GM12892 (cell line): Measurements from ENCODE around the gene UST.
"Not testable (repeated sequence)": the region's sequence is repeated elsewhere in the genome, so short reads cannot be mapped to it uniquely, and the experiment has no call there.

Source experiments
- DNase-seq: peaks from one replicate; pipeline ENCODE4 v3.0.0; 2011; ENCODE audit not compliant: insufficient read length
- FAIRE-seq: peaks from 2 replicates; lab custom pipeline; 2011; peaks lifted over from hg19 to GRCh38; lab: Jason Lieb, UNC
- POLR2A ChIP-seq: IDR thresholded peaks from 2 replicates; pipeline ENCODE4 v1.6.1; 2011; ENCODE audit warnings: low read depth, low read length, control low read depth
- POLR2AphosphoS5 ChIP-seq: IDR thresholded peaks from 2 replicates; pipeline ENCODE4 v1.6.1; 2011; ENCODE audit warnings: low read depth, low read length, control low read depth
- TAF1 ChIP-seq: IDR thresholded peaks from 2 replicates; pipeline ENCODE4 v1.6.1; 2011; ENCODE audit warnings: low read depth, mild to moderate bottlenecking, control low read depth, low read length, borderline replicate concordance

Gene UST

DNA sequence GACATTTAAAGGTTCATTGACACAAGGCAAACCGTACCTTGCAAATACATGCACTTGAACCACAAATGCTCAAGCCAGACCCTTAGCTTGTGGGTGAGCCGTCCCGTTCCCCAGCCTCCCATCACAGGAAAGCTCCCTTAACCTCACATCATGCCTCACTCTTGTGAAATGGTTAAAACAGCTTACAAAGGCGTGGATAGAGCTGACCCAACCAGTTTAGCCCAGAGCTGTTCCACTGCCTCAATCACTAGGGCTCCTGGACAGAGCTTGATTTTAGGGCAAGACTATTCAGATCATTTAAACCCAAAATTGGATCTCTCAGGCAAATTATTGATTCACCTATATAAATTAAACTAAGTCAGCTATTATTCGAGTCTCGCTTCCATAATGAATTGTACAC lies 341.1 kb downstream of the UST start:
- no peak for DNase-seq
- TF ChIP-seq TAF1 (no peak), POLR2A (no peak), POLR2AphosphoS5 (no peak)

DNA sequence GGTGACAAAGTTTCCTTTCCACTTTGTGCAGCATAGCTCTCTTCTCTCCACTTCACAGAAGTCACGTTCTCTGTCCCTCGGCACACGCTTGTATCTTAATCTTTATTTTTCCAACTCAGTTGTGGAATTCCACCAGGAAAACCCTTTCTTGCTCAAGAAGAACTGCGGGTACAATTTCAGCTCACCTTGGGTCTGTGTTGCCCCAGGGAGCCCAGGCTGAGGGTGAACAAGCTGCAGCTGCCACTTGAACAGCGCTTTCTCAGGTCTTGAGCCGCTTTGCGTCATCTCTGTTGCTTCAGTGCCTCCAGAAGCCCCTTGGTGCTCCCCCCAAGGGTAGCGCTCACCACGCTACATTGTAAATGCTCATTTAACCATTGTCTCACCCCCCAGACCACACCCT lies 341.5 kb downstream of the UST start:
- no peak for TF ChIP-seq POLR2A
- TF ChIP-seq TAF1 = no peak
- TF ChIP-seq POLR2AphosphoS5 = no peak
- DNase-seq (no peak), FAIRE-seq (no peak)

More for the DNA sequence above, 341.1 kb downstream of the UST start:
- no peak for FAIRE-seq

GRCh38 chr6:149089510-149089909 lies 342.7 kb downstream of the UST start:
- FAIRE-seq (no peak), DNase-seq (no peak)
- no peak for TF ChIP-seq POLR2AphosphoS5

DNA sequence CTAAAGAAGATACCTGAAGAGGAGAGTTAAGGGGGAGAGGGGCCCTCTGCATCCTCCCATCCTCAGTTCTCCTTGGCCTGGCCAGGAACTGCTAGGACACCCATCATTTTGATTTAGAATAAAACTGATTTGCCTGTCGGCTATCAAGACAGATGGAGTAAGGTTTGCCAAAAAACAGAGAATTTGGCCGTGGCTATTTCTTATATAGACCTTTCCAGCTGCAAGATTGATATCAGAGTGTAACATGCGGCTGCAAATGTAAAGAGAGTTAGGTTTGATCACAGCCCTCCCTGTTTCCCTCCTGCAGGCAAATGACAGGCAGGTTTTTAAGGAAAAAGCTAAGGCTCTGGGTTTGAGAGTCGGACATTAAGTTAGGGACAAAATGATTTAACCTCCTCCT lies 344.1 kb downstream of the UST start:
- FAIRE-seq = no peak
- TF ChIP-seq TAF1 = no peak
- no peak for TF ChIP-seq POLR2AphosphoS5
- TF ChIP-seq POLR2A = no peak
- DNase-seq = no peak

DNA sequence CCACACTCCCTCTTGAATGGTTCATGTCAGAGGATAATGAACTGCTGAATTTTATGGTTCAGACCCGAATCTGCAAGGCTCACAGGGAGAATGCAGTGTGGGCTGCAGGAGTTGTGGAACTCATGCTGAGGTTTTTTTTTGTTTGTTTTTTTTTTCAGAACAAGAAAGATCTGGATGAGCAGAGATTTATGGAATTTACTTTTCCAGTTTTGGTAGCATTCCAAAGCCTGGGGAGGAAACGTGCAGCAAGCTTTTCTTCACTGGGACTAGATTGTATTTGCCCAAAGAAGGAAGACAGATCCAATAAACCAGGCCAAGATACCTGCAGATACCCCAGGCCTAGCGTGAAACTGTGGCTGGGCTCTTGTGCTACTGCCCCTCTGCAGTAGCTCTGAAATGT lies 346.8 kb downstream of the UST start:
- TF ChIP-seq POLR2AphosphoS5 = no peak
- no peak for TF ChIP-seq POLR2A
- TF ChIP-seq TAF1 = no peak
- no peak for FAIRE-seq
- DNase-seq = no peak

GRCh38 chr6:149094156-149094555 lies 347.3 kb downstream of the UST start:
- no peak for FAIRE-seq
- DNase-seq = no peak

GRCh38 chr6:149094934-149095351 lies 348.1 kb downstream of the UST start:
- peak; percentile 33 for FAIRE-seq
- no peak for TF ChIP-seq POLR2A
- no peak for TF ChIP-seq TAF1
- no peak for TF ChIP-seq POLR2AphosphoS5

More at GRCh38 chr6:149094156-149094555, 347.3 kb downstream of the UST start:
- TF ChIP-seq POLR2AphosphoS5 = no peak
- no peak for TF ChIP-seq TAF1
- no peak for TF ChIP-seq POLR2A

DNA sequence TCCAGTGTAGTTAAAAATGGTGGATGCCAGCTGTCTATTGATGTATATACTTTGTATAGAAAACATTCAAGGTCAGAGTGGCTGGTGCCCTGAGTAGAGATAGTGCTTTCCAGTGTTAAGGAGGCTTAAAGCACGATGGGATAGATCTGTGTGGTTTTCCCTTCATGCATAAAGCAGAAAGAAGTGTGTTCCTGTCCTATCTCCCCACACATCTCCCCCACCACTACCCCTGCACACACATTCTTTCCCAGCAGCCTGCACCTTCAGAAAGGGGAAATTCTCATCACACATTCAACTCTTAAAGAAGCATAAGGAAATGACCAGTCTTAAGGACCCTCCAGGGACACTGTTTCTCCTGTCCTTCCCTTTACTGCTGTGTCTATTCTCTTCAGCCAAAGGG lies 349.0 kb downstream of the UST start:
- no peak for DNase-seq
- no peak for TF ChIP-seq POLR2AphosphoS5
- no peak for TF ChIP-seq POLR2A
- TF ChIP-seq TAF1 = no peak
- FAIRE-seq = no peak

More at GRCh38 chr6:149094934-149095351, 348.1 kb downstream of the UST start:
- no peak for DNase-seq

DNA sequence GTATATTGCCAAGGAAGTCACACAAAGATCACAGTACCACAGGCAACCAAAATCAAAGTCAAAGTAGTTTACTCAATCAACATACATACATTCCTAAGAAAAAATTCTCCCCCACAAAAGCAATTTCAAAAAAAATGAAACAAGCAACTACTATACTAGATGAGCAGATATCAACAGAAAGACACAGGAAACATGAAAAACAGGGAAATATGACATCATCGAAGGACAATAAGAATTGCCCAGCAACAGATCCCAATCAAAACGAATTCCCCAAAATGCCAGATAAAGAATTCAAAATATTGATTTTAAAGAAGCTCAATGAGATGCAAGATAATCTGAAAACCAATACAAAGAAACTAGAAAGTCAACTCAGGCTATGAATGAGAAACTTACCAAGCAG lies 351.0 kb downstream of the UST start:
- FAIRE-seq (no peak), DNase-seq (no peak)
- no peak for TF ChIP-seq TAF1
- no peak for TF ChIP-seq POLR2AphosphoS5
- TF ChIP-seq POLR2A = no peak

DNA sequence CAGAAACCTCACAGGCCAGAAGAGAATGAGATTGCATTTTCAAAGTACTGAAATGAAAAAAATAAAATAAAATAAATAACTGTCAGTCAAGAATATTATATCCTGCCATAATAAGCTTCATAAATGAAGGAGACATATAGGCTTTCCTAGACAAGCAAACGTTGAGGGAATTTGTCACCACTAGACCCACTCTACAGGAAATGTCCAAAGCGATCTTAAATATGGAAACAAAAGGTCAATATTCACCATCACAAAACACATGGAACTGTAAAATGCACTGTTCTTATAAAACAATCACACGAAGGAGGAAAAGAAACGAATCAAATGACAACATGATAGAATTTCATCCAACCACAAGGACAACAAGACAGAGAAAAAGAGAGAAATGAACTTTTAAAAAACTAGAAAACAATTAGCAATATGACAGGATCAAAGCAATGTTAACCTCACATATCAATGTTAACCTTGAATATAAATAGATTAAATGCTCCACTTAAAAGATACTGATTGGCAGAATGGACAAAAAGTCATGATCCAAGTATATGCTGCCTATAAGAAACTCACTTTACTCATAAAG lies 352.0 kb downstream of the UST start:
- DNase-seq = no peak
- no peak for FAIRE-seq
- TF ChIP-seq POLR2A (no peak), POLR2AphosphoS5 (no peak), TAF1 (no peak)

GRCh38 chr6:149102324-149102723 lies 355.5 kb downstream of the UST start:
- FAIRE-seq (no peak), DNase-seq (no peak)
- TF ChIP-seq POLR2AphosphoS5 (no peak), POLR2A (no peak), TAF1 (no peak)

DNA sequence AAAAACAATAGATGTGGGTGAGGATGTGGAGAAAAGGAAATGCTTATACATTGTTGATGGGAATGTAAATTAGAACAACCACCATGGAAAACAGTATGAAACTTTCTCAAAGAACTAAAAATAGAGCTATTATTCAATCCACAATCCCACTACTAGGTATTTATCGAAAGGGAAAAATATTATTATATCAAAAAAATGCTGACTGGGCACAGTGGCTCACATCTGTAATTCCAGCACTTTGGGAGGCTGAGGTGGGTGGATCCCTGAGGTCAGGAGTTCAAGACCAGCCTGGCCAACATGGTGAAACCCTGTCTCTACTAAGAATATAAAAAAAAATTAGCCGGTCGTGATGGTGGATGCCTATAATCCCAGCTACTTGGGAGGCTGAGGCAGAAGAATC lies 357.1 kb downstream of the UST start:
- not testable (repeated sequence) for DNase-seq, FAIRE-seq

GRCh38 chr6:149107520-149107919 lies 360.7 kb downstream of the UST start:
- TF ChIP-seq POLR2A (no peak), POLR2AphosphoS5 (no peak), TAF1 (no peak)
- DNase-seq (no peak), FAIRE-seq (peak; percentile 14)
